OCI-LY7 (cell line): ENCODE data around the gene CLEC3A. TPM values are rescaled to one million over a fixed set of nuclear protein-coding genes. Genes with fewer than 3 reads are reported as not detected.

Source experiments
- BruUV-seq: library from RNA; stranded (reverse); fragments of 400-500 nt; replicated peaks from 2 replicates; lab custom pipeline; 2021; lab: Mats Ljungman, UMichigan
- CTCF ChIA-PET: fragments of 300-600 bp; sonication (Branson Sonifier 250); formaldehyde crosslinking; loops from one replicate; lab custom pipeline; 2022; ENCODE audit warnings: antibody characterized with exemption; ENCODE audit not compliant: unreplicated experiment; lab: Charles Lee
- POLR2A ChIA-PET: fragments of 300-600 bp; sonication (Branson Sonifier 250); formaldehyde crosslinking; loops from one replicate; lab custom pipeline; 2022; ENCODE audit warnings: antibody characterized with exemption; lab: Charles Lee
- DNase-seq: peaks from one replicate; pipeline ENCODE4 v3.0.0-alpha.2; 2015; ENCODE audit warnings: low spot score
- H2AFZ ChIP-seq: fragments of 200-600 bp; sonication (generic), shearing (Covaris generic); 2 replicates; pipeline ENCODE4 v1.6.1; 2014; ENCODE audit warnings: mild to moderate bottlenecking, antibody characterized with exemption, low read length, moderate library complexity
- H3K27ac ChIP-seq: fragments of 200-600 bp; sonication (generic); 2 replicates; pipeline ENCODE4 v1.5.1; 2014; ENCODE audit warnings: mixed run types, low read depth, mild to moderate bottlenecking, moderate library complexity, low read length, inconsistent platforms; ENCODE audit not compliant: poor library complexity, severe bottlenecking
- H3K36me3 ChIP-seq: fragments of 200-600 bp; sonication (generic); 2 replicates; pipeline ENCODE4 v1.6.1; 2014; ENCODE audit warnings: mild to moderate bottlenecking, antibody characterized with exemption, low read length, moderate library complexity, mixed read lengths; ENCODE audit not compliant: insufficient read depth
- H3K4me1 ChIP-seq: fragments of 200-600 bp; sonication (generic); 2 replicates; pipeline ENCODE4 v1.5.1; 2014; ENCODE audit warnings: mild to moderate bottlenecking, low read length; ENCODE audit not compliant: insufficient read depth, poor library complexity, severe bottlenecking
- H3K4me2 ChIP-seq: fragments of 200-600 bp; sonication (generic); 2 replicates; pipeline ENCODE4 v1.6.1; 2014; ENCODE audit warnings: mild to moderate bottlenecking, low read length
- H3K4me3 ChIP-seq: fragments of 200-600 bp; sonication (generic); 2 replicates; pipeline ENCODE4 v1.5.1; 2014; ENCODE audit warnings: mild to moderate bottlenecking, low read depth, low read length; ENCODE audit not compliant: poor library complexity, severe bottlenecking
- H3K79me2 ChIP-seq: fragments of 200-600 bp; sonication (generic); 2 replicates; pipeline ENCODE4 v1.6.1; 2016; ENCODE audit warnings: low read depth, mild to moderate bottlenecking, low read length, moderate library complexity, mixed read lengths; ENCODE audit not compliant: insufficient read depth
- H3K9me2 ChIP-seq: fragments of 200-600 bp; sonication (generic); 2 replicates; pipeline ENCODE4 v1.6.1; 2016; ENCODE audit warnings: mild to moderate bottlenecking, low read length, mixed read lengths; ENCODE audit not compliant: insufficient read depth
- H3K9me3 ChIP-seq: fragments of 200-600 bp; sonication (generic); 2 replicates; pipeline ENCODE4 v1.6.1; 2014; ENCODE audit warnings: mild to moderate bottlenecking, mixed run types, low read length, mixed read lengths
- H4K20me1 ChIP-seq: fragments of 200-600 bp; sonication (generic); 2 replicates; pipeline ENCODE4 v1.6.1; 2014; ENCODE audit warnings: mild to moderate bottlenecking, antibody characterized with exemption, low read length, moderate library complexity, mixed read lengths; ENCODE audit not compliant: insufficient read depth
- EZH2phosphoT487 ChIP-seq: fragments of 200-600 bp; sonication (generic); IDR thresholded peaks from 2 replicates; pipeline ENCODE4 v1.6.1; 2018; ENCODE audit warnings: low read depth, borderline replicate concordance, mild to moderate bottlenecking, mixed run types, antibody characterized with exemption, low read length, moderate library complexity, mixed read lengths
- intact Hi-C: fragments of 100-400 bp; cut with micrococcal nuclease; formaldehyde crosslinking; loops from one replicate; pipeline ENCODE4 v1.10.0; 2022; ENCODE audit not compliant: unreplicated experiment
- total RNA-seq, 2 experiments: library from RNA; depleted of rRNA in 1 of 2; stranded (reverse); fragments of >200 nt in 1 of 2; shearing (Covaris generic) in 1 of 2; gene quantifications; 2 replicates each; pipeline ENCODE4 v1.2.3, GENCODE V29; 2014 to 2022
- TF ChIP-seq, protein P1 (sequence below): fragments of 200-600 bp; sonication (generic); conservative IDR thresholded peaks from 2 replicates; pipeline ENCODE4 v1.5.1; 2014; ENCODE audit warnings: mild to moderate bottlenecking, antibody characterized with exemption, low read length, moderate library complexity, mixed read lengths

CLEC3A gene
- total RNA-seq, 2 experiments from 2014 or later, result not detected

GRCh38 chr16:77993111-77993985 lies 29.0 kb upstream of the CLEC3A start:
- TF ChIP-seq EZH2phosphoT487, result no peak
- TF ChIP-seq, protein P1, sequence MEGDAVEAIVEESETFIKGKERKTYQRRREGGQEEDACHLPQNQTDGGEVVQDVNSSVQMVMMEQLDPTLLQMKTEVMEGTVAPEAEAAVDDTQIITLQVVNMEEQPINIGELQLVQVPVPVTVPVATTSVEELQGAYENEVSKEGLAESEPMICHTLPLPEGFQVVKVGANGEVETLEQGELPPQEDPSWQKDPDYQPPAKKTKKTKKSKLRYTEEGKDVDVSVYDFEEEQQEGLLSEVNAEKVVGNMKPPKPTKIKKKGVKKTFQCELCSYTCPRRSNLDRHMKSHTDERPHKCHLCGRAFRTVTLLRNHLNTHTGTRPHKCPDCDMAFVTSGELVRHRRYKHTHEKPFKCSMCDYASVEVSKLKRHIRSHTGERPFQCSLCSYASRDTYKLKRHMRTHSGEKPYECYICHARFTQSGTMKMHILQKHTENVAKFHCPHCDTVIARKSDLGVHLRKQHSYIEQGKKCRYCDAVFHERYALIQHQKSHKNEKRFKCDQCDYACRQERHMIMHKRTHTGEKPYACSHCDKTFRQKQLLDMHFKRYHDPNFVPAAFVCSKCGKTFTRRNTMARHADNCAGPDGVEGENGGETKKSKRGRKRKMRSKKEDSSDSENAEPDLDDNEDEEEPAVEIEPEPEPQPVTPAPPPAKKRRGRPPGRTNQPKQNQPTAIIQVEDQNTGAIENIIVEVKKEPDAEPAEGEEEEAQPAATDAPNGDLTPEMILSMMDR, result no peak
- Histone ChIP-seq H3K4me2 (no peak overlapping the region), H2AFZ (no peak overlapping the region), H4K20me1 (no peaks in the 10 kb centered on the region), H3K4me3 (no peak overlapping the region), H3K36me3 (no peaks in the 10 kb centered on the region), H3K4me1 (no peaks in the 10 kb centered on the region), H3K79me2 (no peaks in the 10 kb centered on the region), H3K9me3 (no peaks in the 10 kb centered on the region), H3K9me2 (no peaks in the 10 kb centered on the region), H3K27ac (no peak overlapping the region)
- intact Hi-C loops, result no loop called here
- DNase-seq, result no peak
- ChIA-PET CTCF (no interaction called here), POLR2A (no interaction called here)
- no TSS peak for BruUV-seq

DNA sequence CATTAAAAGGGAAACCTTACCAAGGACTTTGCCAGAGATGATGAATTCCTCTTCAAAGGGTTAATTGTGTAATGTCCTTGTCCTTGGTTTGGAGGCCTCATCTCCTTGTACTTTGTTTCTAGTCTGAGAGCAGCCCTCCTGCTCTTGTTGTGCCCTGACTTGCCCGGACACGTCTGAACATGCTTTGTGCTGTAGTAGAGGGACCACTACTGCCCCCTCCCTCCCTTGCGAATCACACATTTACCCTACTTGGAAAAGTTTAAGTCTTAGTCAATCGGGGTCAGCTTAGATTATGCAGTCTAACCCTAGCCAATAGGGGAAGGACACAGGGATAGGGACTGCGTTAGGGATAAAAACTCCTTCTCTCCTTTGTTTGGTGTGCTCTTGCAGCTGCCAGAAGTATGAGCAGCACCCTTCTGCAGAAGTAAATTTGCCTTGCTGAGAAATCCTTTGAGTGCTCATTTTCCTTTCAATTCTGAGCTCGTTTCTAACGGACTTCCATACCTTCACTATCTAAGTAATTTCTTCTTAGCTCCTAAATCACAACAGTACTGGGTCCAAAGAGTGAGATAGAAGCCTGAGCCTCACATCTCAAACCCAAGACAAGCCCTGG lies 26.4 kb upstream of the CLEC3A start:
- Histone ChIP-seq H2AFZ (no peak overlapping the region), H3K79me2 (no peaks in the 10 kb centered on the region), H3K4me3 (no peak overlapping the region), H3K27ac (no peak overlapping the region), H3K9me2 (no peaks in the 10 kb centered on the region), H3K4me1 (no peaks in the 10 kb centered on the region), H3K36me3 (no peaks in the 10 kb centered on the region), H3K4me2 (no peak overlapping the region), H3K9me3 (no peaks in the 10 kb centered on the region), H4K20me1 (no peaks in the 10 kb centered on the region)
- TF ChIP-seq, protein P1, result no peak
- no peak for TF ChIP-seq EZH2phosphoT487
- BruUV-seq, result no TSS peak
- intact Hi-C loops, result no loop called here
- no peak for DNase-seq
- ChIA-PET POLR2A (no interaction called here), CTCF (interaction anchor here (0.5 kb wide), 1 partner anchor 314 kb away, joined by 6 read pairs; no protein-coding TSS in a partner anchor)
